ENCODE measurements around the gene MTFR2.

MTFR2 gene

DNA sequence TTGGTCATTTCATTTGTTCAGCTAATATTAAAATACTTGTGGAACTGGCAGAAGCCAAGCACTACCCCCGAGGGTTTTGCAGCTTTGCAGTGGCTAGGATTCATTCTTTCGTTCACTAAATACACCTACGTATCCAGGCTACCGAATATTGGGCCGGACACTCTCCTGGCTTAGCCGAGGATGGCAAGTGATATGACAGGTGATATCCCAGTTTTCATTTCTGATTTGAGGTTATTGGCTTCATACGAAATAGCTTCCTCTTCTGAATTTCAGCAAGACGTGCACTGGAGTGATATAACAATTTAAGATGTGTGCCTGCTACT, 536 bp upstream of the MTFR2 start (continued):
- TF ChIP-seq, protein P1, sequence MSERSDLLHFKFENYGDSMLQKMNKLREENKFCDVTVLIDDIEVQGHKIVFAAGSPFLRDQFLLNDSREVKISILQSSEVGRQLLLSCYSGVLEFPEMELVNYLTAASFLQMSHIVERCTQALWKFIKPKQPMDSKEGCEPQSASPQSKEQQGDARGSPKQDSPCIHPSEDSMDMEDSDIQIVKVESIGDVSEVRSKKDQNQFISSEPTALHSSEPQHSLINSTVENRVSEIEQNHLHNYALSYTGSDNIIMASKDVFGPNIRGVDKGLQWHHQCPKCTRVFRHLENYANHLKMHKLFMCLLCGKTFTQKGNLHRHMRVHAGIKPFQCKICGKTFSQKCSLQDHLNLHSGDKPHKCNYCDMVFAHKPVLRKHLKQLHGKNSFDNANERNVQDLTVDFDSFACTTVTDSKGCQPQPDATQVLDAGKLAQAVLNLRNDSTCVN (tag by site-specific recombination; optimal IDR thresholded peaks at IDR 0.05), result no peak
- TF ChIP-seq, protein P2, sequence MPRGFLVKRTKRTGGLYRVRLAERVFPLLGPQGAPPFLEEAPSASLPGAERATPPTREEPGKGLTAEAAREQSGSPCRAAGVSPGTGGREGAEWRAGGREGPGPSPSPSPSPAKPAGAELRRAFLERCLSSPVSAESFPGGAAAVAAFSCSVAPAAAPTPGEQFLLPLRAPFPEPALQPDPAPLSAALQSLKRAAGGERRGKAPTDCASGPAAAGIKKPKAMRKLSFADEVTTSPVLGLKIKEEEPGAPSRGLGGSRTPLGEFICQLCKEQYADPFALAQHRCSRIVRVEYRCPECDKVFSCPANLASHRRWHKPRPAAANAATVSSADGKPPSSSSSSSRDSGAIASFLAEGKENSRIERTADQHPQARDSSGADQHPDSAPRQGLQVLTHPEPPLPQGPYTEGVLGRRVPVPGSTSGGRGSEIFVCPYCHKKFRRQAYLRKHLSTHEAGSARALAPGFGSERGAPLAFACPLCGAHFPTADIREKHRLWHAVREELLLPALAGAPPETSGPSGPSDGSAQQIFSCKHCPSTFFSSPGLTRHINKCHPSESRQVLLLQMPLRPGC (tag by site-specific recombination; IDR thresholded peaks at IDR 0.05), result no peak
- no peak for TF ChIP-seq ZNF548 (tag by site-specific recombination; IDR thresholded peaks at IDR 0.05)
- TF ChIP-seq ZNF341 (tag by site-specific recombination; IDR thresholded peaks at IDR 0.05; ENCODE audit: low read depth), result no peak
- no peak for TF ChIP-seq RBAK (tag by site-specific recombination; IDR thresholded peaks at IDR 0.05)
- 0 out of 2 replicates have a peak, but pooled peaks have one; percentile 41 for TF ChIP-seq ZSCAN30 (tag by site-specific recombination; IDR thresholded peaks at IDR 0.05)
- TF ChIP-seq HOXD13 (CRISPR knock-in tag; IDR thresholded peaks at IDR 0.05; ENCODE audit: borderline replicate concordance), result no peak; the same call in 1 of the 2 replicates
- no peak for TF ChIP-seq ZNF610 (tag by site-specific recombination; IDR thresholded peaks at IDR 0.05; ENCODE audit: borderline replicate concordance)
- no peak for TF ChIP-seq ZFP69B (tag by site-specific recombination; IDR thresholded peaks at IDR 0.05)
- TF ChIP-seq ZNF302 (tag by site-specific recombination; IDR thresholded peaks at IDR 0.05; ENCODE audit: low read depth), result no peak

DNA sequence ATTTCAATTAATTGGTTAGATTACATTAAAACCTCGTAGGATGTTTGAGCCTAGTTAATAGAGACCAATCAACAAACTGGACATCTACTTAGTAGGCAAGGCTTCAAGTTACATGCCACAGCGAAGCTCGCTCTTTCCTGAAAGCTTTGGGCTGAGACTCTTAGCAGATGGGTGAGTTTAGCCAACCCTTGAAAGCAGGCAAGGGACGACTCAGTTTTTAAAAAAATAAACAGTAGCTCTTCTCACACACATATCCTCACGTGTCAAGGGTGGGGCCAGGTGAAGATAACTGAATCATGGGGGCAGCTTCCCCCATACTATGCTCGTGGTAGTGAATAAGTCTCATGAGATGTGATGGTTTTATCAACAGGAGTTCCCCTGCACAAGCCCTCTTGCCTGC, 775 bp downstream of the MTFR2 start:
- H3K4me3 ChIP-seq (ENCODE audit: low read depth, low read length), result peak overlapping the region; percentile 80
- H3K4me1 ChIP-seq (ENCODE audit: control insufficient read depth, insufficient read depth, low read length), result peaks cover 12% of the 10 kb centered on the region; the same call in 1 of the 2 replicates
- H3K36me3 ChIP-seq (ENCODE audit: control insufficient read depth in 2 of 2, insufficient read depth in 1 of 2, low read length in 2 of 2), result peaks cover 0 to 10% of the 10 kb centered on the region in 2 experiments; a peak in 2 of 3 replicates
- no peak overlapping the region for H3K27ac ChIP-seq (ENCODE audit: extremely low read depth, low read depth, low read length)
- POLR2A ChIA-PET, result interaction anchor here (0.9 to 7.0 kb wide), 3 partner anchors 13 to 40 kb away, joined by 3 to 80 read pairs (median 3); partner anchors contain the start of gene BCLAF1
- TF ChIP-seq, protein P3, sequence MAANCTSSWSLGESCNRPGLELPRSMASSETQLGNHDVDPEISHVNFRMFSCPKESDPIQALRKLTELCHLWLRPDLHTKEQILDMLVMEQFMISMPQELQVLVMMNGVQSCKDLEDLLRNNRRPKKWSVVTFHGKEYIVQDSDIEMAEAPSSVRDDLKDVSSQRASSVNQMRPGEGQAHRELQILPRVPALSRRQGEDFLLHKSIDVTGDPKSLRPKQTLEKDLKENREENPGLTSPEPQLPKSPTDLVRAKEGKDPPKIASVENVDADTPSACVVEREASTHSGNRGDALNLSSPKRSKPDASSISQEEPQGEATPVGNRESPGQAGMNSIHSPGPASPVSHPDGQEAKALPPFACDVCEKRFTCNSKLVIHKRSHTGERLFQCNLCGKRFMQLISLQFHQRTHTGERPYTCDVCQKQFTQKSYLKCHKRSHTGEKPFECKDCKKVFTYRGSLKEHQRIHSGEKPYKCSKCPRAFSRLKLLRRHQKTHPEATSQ (tag by site-specific recombination; IDR thresholded peaks at IDR 0.05), result no peak
- no peak for TF ChIP-seq ZBTB48 (tag by site-specific recombination; IDR thresholded peaks at IDR 0.05)
- no peak for TF ChIP-seq ZNF266 (tag by site-specific recombination; IDR thresholded peaks at IDR 0.05; ENCODE audit: low read depth)
- TF ChIP-seq SETDB1 (IDR thresholded peaks at IDR 0.05; ENCODE audit: insufficient read length, low read length), result no peak
- no peak for TF ChIP-seq ZNF350 (tag by site-specific recombination; IDR thresholded peaks at IDR 0.05)
- CTCF ChIA-PET, result interaction anchor here (1.2 to 2.9 kb wide), 3 partner anchors 68 to 350 kb away, joined by 3 to 16 read pairs (median 4); no protein-coding TSS in a partner anchor
- no peaks in the 10 kb centered on the region for H3K9me3 ChIP-seq (ENCODE audit: control insufficient read depth, insufficient read depth, low read depth, low read length)

DNA sequence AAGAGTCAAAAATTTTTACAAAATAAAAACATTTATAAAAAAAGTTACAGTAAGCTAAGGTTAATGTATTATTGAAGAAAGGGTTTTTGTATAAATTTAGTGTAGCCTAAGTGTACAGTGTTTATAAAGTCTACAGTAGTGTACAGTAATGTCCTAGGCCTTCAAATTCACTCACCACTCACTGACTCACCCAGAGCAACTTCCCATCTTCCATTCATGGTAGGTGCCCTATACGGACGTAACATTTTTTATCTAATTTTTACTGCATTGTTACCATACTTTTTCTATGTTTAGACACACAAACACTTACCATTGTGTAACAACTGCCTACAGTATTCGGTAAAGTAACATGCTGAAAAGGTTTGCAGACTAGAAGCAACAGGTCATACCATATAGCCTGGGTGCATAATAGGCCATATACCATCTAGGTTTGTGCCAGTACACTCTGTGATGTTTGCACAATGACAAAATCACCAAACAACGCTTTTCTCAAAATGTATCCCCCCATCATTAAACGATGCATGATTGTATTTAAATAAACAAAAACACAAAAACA, 6.0 kb downstream of the MTFR2 start:
- H3K9me3 ChIP-seq (ENCODE audit: control insufficient read depth, insufficient read depth, low read depth, low read length), result no peaks in the 10 kb centered on the region
- H3K27ac ChIP-seq (ENCODE audit: extremely low read depth, low read depth, low read length), result no peak overlapping the region
- H3K4me3 ChIP-seq (ENCODE audit: low read depth, low read length), result no peak overlapping the region
- peaks cover 37 to 44% of the 10 kb centered on the region in 2 experiments for H3K36me3 ChIP-seq (ENCODE audit: control insufficient read depth in 2 of 2, insufficient read depth in 1 of 2, low read length in 2 of 2)
- POLR2A ChIA-PET, result interaction anchor here (0.6 to 0.7 kb wide), 3 partner anchors 82 to 641 kb away, joined by 3 to 5 read pairs (median 4); no protein-coding TSS in a partner anchor
- TF ChIP-seq ZNF394 (tag by site-specific recombination; IDR thresholded peaks at IDR 0.05; ENCODE audit: borderline replicate concordance) (no peak), SCRT1 (tag by site-specific recombination; IDR thresholded peaks at IDR 0.05; ENCODE audit: borderline replicate concordance) (peak; percentile 63), SCRT2 (tag by site-specific recombination; IDR thresholded peaks at IDR 0.05) (peak; percentile 91)
- CTCF ChIA-PET, result interaction anchor here (0.7 to 3.8 kb wide), 2 partner anchors 17 to 820 kb away, joined by 5 to 25 read pairs; no protein-coding TSS in a partner anchor
- H3K4me1 ChIP-seq (ENCODE audit: control insufficient read depth, insufficient read depth, low read length), result 0 out of 2 replicates have a peak, but pooled peaks cover 4% of the 10 kb centered on the region
